Thoracic aorta (tissue), 2 donors: ENCODE results near the gene RNFT2. TPM values are rescaled to one million over a fixed set of nuclear protein-coding genes. Genes with fewer than 3 reads are reported as not detected.

Experiments used
- ATAC-seq: fragments of 150-250 bp; one replicate; pipeline ENCODE4 v1.8.0; 2017; ENCODE audit warnings: low read depth; ENCODE audit not compliant: insufficient number of reproducible peaks, low FRiP score
- DNase-seq: peaks from one replicate; pipeline ENCODE4 v3.0.0-alpha.2; 2020; ENCODE audit warnings: low spot score
- H3K27ac ChIP-seq, 2 donors: fragments of 200-600 bp; sonication (generic); 1 replicate in 1 of 2; 2 replicates in 1 of 2; pipeline ENCODE4 v1.5.1; 2016; ENCODE audit warnings: mild to moderate bottlenecking in 2 of 2, moderate library complexity in 2 of 2
- H3K27me3 ChIP-seq: fragments of 200-600 bp; sonication (generic); replicated peaks from 2 replicates; pipeline ENCODE4 v1.6.0; 2016; ENCODE audit warnings: mild to moderate bottlenecking; ENCODE audit not compliant: insufficient read depth
- H3K36me3 ChIP-seq: fragments of 200-600 bp; sonication (generic); one replicate; pipeline ENCODE4 v1.5.1; 2016
- H3K4me1 ChIP-seq, 2 donors: fragments of 200-600 bp; sonication (generic); 1 replicate in 1 of 2; 2 replicates in 1 of 2; pipeline versions ENCODE4 v1.5.1 to v1.6.0; 2016; ENCODE audit warnings: low read depth in 2 of 2, mild to moderate bottlenecking in 1 of 2; ENCODE audit not compliant: control insufficient read depth in 1 of 2
- H3K4me3 ChIP-seq: fragments of 200-600 bp; sonication (generic); 2 replicates; pipeline ENCODE4 v1.5.1; 2016; ENCODE audit warnings: mild to moderate bottlenecking
- H3K9me3 ChIP-seq: fragments of 200-600 bp; sonication (generic); 2 replicates; pipeline ENCODE4 v1.5.1; 2016
- CTCF ChIP-seq: fragments of 200-600 bp; sonication (generic); IDR thresholded peaks from one replicate; pipeline ENCODE4 v1.5.1; 2019; ENCODE audit warnings: antibody characterized with exemption
- total RNA-seq, 2 donors: library from RNA; depleted of rRNA; stranded (reverse); fragments of >200 nt; gene quantifications; one replicate each; pipeline versions ENCODE4 v1.1.0 to v1.2.3, GENCODE V29; 2016

RNFT2 gene
- total RNA-seq, 2 donors from 2014 or later = 1.1 to 1.5 TPM

GRCh38 chr12:116760622-116761020, 22.5 kb downstream of the RNFT2 start:
- Histone ChIP-seq H3K27me3 (no peaks in the 10 kb centered on the region), H3K27ac (peak overlapping the region in 1 of 2 donors; percentile 63), H3K4me1 (peaks cover 9 to 13% of the 10 kb centered on the region in 2 donors), H3K9me3 (no peaks in the 10 kb centered on the region), H3K36me3 (no peaks in the 10 kb centered on the region), H3K4me3 (peak overlapping the region; percentile 67)
- ATAC-seq = no peak
- no peak for DNase-seq
- no peak for TF ChIP-seq CTCF

GRCh38 chr12:116761499-116761898, 23.4 kb downstream of the RNFT2 start:
- Histone ChIP-seq H3K9me3 (no peaks in the 10 kb centered on the region), H3K36me3 (no peaks in the 10 kb centered on the region), H3K4me1 (peaks cover 9 to 13% of the 10 kb centered on the region in 2 donors), H3K27me3 (no peaks in the 10 kb centered on the region), H3K27ac (no peak overlapping the region), H3K4me3 (no peak overlapping the region)
- ATAC-seq (no peak), DNase-seq (no peak)
- TF ChIP-seq CTCF = no peak

- H3K4me1 ChIP-seq = peaks cover 2 to 3% of the 10 kb centered on the region in 2 donors
- no peak overlapping the region for H3K27ac ChIP-seq
- no peaks in the 10 kb centered on the region for H3K9me3 ChIP-seq
- no peak for ATAC-seq
- H3K4me3 ChIP-seq = no peak overlapping the region
- TF ChIP-seq CTCF = no peak
- no peaks in the 10 kb centered on the region for H3K27me3 ChIP-seq
- no peak for DNase-seq
- no peaks in the 10 kb centered on the region for H3K36me3 ChIP-seq
Measured at GRCh38 chr12:116765271-116765670, 27.2 kb downstream of the RNFT2 start.

- no peak overlapping the region for H3K27ac ChIP-seq
- ATAC-seq = no peak
- no peaks in the 10 kb centered on the region for H3K4me1 ChIP-seq
- DNase-seq = no peak
- H3K9me3 ChIP-seq = no peaks in the 10 kb centered on the region
- no peaks in the 10 kb centered on the region for H3K36me3 ChIP-seq
- no peak for TF ChIP-seq CTCF
- H3K27me3 ChIP-seq = no peaks in the 10 kb centered on the region
- no peak overlapping the region for H3K4me3 ChIP-seq
Measured at GRCh38 chr12:116766285-116766684, 28.2 kb downstream of the RNFT2 start.

GRCh38 chr12:116766746-116767145, 28.6 kb downstream of the RNFT2 start:
- no peaks in the 10 kb centered on the region for H3K9me3 ChIP-seq
- DNase-seq = no peak
- H3K4me1 ChIP-seq = no peaks in the 10 kb centered on the region
- H3K27ac ChIP-seq = no peak overlapping the region
- no peak for ATAC-seq
- no peak for TF ChIP-seq CTCF
- H3K36me3 ChIP-seq = no peaks in the 10 kb centered on the region
- H3K27me3 ChIP-seq = no peaks in the 10 kb centered on the region
- H3K4me3 ChIP-seq = no peak overlapping the region
